Mucosa of descending colon (tissue), 3 donors: ENCODE results near the gene CLDN4. TPM values are rescaled to one million over a fixed set of nuclear protein-coding genes. Genes with fewer than 3 reads are reported as not detected.
"Not testable (repeated sequence)": the region's sequence is repeated elsewhere in the genome, so short reads cannot be mapped to it uniquely, and the experiment has no call there.

ENCODE experiments used
- ATAC-seq: fragments of 200-7000 bp; cut with Tn5 transposase; one replicate; pipeline ENCODE4 v1.9.1; 2020; ENCODE audit warnings: mild to moderate bottlenecking, moderate library complexity
- DNase-seq, 3 donors: peaks; one replicate each; pipeline ENCODE4 v3.0.0-alpha.2; 2020
- H3K36me3 ChIP-seq: fragments of 200-600 bp; one replicate; pipeline ENCODE4 v1.8.0; 2021; ENCODE audit warnings: low read depth, mild to moderate bottlenecking
- H3K4me1 ChIP-seq: fragments of 200-600 bp; one replicate; pipeline ENCODE4 v1.8.0; 2021; ENCODE audit warnings: low read depth, mild to moderate bottlenecking
- H3K4me3 ChIP-seq: fragments of 200-600 bp; one replicate; pipeline ENCODE4 v1.8.0; 2021; ENCODE audit warnings: mild to moderate bottlenecking
- H3K9me3 ChIP-seq: fragments of 200-600 bp; one replicate; pipeline ENCODE4 v1.8.0; 2021; ENCODE audit warnings: mild to moderate bottlenecking
- CTCF ChIP-seq: fragments of 200-600 bp; IDR thresholded peaks from one replicate; pipeline ENCODE4 v1.8.0; 2022; ENCODE audit warnings: antibody characterized with exemption, mild to moderate bottlenecking
- intact Hi-C, 2 donors: fragments of 100-400 bp; cut with DNase I in 1 of 2; cut with micrococcal nuclease in 1 of 2; formaldehyde crosslinking; loops; one replicate each; pipeline versions ENCODE4 v1.11.0 to v1.11.1; 2022; cut with DNase I, micrococcal nuclease
- total RNA-seq, 3 donors: library from RNA; stranded (reverse); fragmentation: NEBNext Ultra II Directional in 2 of 3; extraction: Animal tissue kit (Norgen Biotek cat#: 25700) in 2 of 3; gene quantifications; one replicate each; pipeline versions ENCODE4 v1.2.1 to v1.2.4, GENCODE V29; 2021 to 2023
- donor health status: DM: no; HTN: no; CAD: no; lungs with moderate emphysema.
- donor health status: DM: no; HTN: no; CAD: no.
- donor health status: DM: no; HTN: yes; CAD: no.

CLDN4 gene
- total RNA-seq, 3 donors from 2014 or later = 450 to 1,208 (median 1,043) TPM

- DNase-seq = peak; percentile 82 to 89 (median 87)
- intact Hi-C loops = no loop called here
- ATAC-seq = peak; percentile 5
- TF ChIP-seq CTCF = no peak
- Histone ChIP-seq H3K4me1 (peaks cover 20% of the 10 kb centered on the region), H3K9me3 (no peaks in the 10 kb centered on the region), H3K4me3 (peak overlapping the region; percentile 86), H3K36me3 (no peaks in the 10 kb centered on the region)
Measured at GRCh38 chr7:73831834-73832651, 1.2 kb downstream of the CLDN4 start.

GRCh38 chr7:73832806-73833205 lies 2.0 kb downstream of the CLDN4 start:
- Histone ChIP-seq H3K4me3 (no peak overlapping the region), H3K36me3 (no peaks in the 10 kb centered on the region), H3K4me1 (peaks cover 13% of the 10 kb centered on the region), H3K9me3 (no peaks in the 10 kb centered on the region)
- TF ChIP-seq CTCF = no peak
- ATAC-seq (no peak), DNase-seq (no peak)
- intact Hi-C loops = no loop called here

- Histone ChIP-seq H3K36me3 (no peaks in the 10 kb centered on the region), H3K4me1 (peaks cover 10% of the 10 kb centered on the region), H3K9me3 (no peaks in the 10 kb centered on the region), H3K4me3 (no peak overlapping the region)
- intact Hi-C loops = no loop called here
- ATAC-seq = peak; percentile 5
- no peak for TF ChIP-seq CTCF
- DNase-seq = peak in 2 of 3 donors; percentile 64 to 76
Measured at GRCh38 chr7:73833251-73833919, 2.6 kb downstream of the CLDN4 start.

- no peak for ATAC-seq
- no peaks in the 10 kb centered on the region for H3K4me1 ChIP-seq
- TF ChIP-seq CTCF = no peak
- no peaks in the 10 kb centered on the region for H3K36me3 ChIP-seq
- intact Hi-C loops = no loop called here
- DNase-seq = no peak
- no peak overlapping the region for H3K4me3 ChIP-seq
- no peaks in the 10 kb centered on the region for H3K9me3 ChIP-seq
Measured at GRCh38 chr7:73834626-73835191, 3.9 kb downstream of the CLDN4 start.

- H3K4me3 ChIP-seq, ATAC-seq, H3K9me3 ChIP-seq, H3K4me1 ChIP-seq, H3K36me3 ChIP-seq, intact Hi-C loops, DNase-seq: not testable (repeated sequence)
Measured at GRCh38 chr7:73837167-73837566, 6.4 kb downstream of the CLDN4 start.

- no peak for DNase-seq
- H3K36me3 ChIP-seq = no peaks in the 10 kb centered on the region
- no peak for ATAC-seq
- H3K4me1 ChIP-seq = no peaks in the 10 kb centered on the region
- TF ChIP-seq CTCF = no peak
- intact Hi-C loops = no loop called here
- no peak overlapping the region for H3K4me3 ChIP-seq
- no peaks in the 10 kb centered on the region for H3K9me3 ChIP-seq
Measured at GRCh38 chr7:73838642-73839041, 7.8 kb downstream of the CLDN4 start.
